Stimulated activated CD4-positive, alpha-beta T cell treated with anti-CD3 and anti-CD28 coated beads, Interleukin-4, amount 100 ng/mL, for 24 hours (primary cell): ENCODE data around the gene ZNF157.
"Not testable (repeated sequence)": the region's sequence is repeated elsewhere in the genome, so short reads cannot be mapped to it uniquely, and the experiment has no call there.

Experiments used
- DNase-seq: peaks from one replicate; pipeline ENCODE4 v3.0.0-alpha.2; 2020

The ZNF157 gene

GRCh38 chrX:47370278-47370677 lies at the start of gene ZNF157:
TSS of gene ZNF157 (plus strand) at chrX:47370578. CDS start at chrX:47370669, 91 bp downstream.
- no peak for DNase-seq

GRCh38 chrX:47321386-47321785 lies 49.0 kb upstream of the ZNF157 start:
- no peak for DNase-seq

- no peak for DNase-seq
Observed at GRCh38 chrX:47321823-47322371, 48.5 kb upstream of the ZNF157 start.

GRCh38 chrX:47327902-47328301 lies 42.5 kb upstream of the ZNF157 start:
- no peak for DNase-seq

- DNase-seq = not testable (repeated sequence)
Observed at GRCh38 chrX:47332729-47333128, 37.6 kb upstream of the ZNF157 start.

- no peak for DNase-seq
Observed at GRCh38 chrX:47351706-47352105, 18.7 kb upstream of the ZNF157 start.

- DNase-seq = no peak
Observed at GRCh38 chrX:47358387-47359065, 11.9 kb upstream of the ZNF157 start.

GRCh38 chrX:47360423-47361179 lies 9.8 kb upstream of the ZNF157 start:
- no peak for DNase-seq

GRCh38 chrX:47361538-47362511 lies 8.6 kb upstream of the ZNF157 start:
- DNase-seq = no peak

GRCh38 chrX:47366041-47366722 lies 4.2 kb upstream of the ZNF157 start:
- peak; percentile 74 for DNase-seq

- DNase-seq = no peak
Observed at GRCh38 chrX:47373198-47373597, 2.8 kb downstream of the ZNF157 start.

GRCh38 chrX:47380268-47380667 lies 9.9 kb downstream of the ZNF157 start:
- peak; percentile 68 for DNase-seq

- not testable (repeated sequence) for DNase-seq
Observed at GRCh38 chrX:47380837-47381236, 10.5 kb downstream of the ZNF157 start.

- peak; percentile 73 for DNase-seq
Observed at GRCh38 chrX:47384502-47384901, 14.1 kb downstream of the ZNF157 start.

- DNase-seq = no peak
Observed at GRCh38 chrX:47390780-47391179, 20.4 kb downstream of the ZNF157 start.

GRCh38 chrX:47413179-47413594 lies 42.8 kb downstream of the ZNF157 start:
- DNase-seq = no peak

GRCh38 chrX:47420265-47420664 lies 49.9 kb downstream of the ZNF157 start:
- DNase-seq = no peak

GRCh38 chrX:47420962-47421361 lies 50.6 kb downstream of the ZNF157 start:
- no peak for DNase-seq

GRCh38 chrX:47422444-47422843 lies 52.1 kb downstream of the ZNF157 start:
- no peak for DNase-seq

- DNase-seq = no peak
Observed at GRCh38 chrX:47430925-47431324, 60.5 kb downstream of the ZNF157 start.

- no peak for DNase-seq
Observed at GRCh38 chrX:47446431-47446830, 76.1 kb downstream of the ZNF157 start.

- DNase-seq = no peak
Observed at GRCh38 chrX:47446971-47447370, 76.6 kb downstream of the ZNF157 start.
